ENCODE measurements around the gene ALDH8A1. TPM values are rescaled to one million over a fixed set of nuclear protein-coding genes. Genes with fewer than 3 reads are reported as not detected.

The ALDH8A1 gene
- total RNA-seq, 1 experiment from 2014 or later = not detected

- Histone ChIP-seq H3K79me2 (ENCODE audit: insufficient read depth, low read length) (no peaks in the 10 kb centered on the region), H4K8ac (replicated peaks; ENCODE audit: insufficient read length, low read depth, low read length) (no peak overlapping the region), H2BK15ac (ENCODE audit: low read depth, low read length) (no peak overlapping the region), H2AK5ac (ENCODE audit: insufficient read length, low read length) (no peak overlapping the region), H4K20me1 (ENCODE audit: control insufficient read depth, insufficient read depth, insufficient read length) (no peaks in the 10 kb centered on the region), H3K4me2 (ENCODE audit: insufficient read depth, insufficient read length, low read length) (no peak overlapping the region), H3K27ac (ENCODE audit: insufficient read length, low read depth, low read length) (no peak overlapping the region), H3K4ac (ENCODE audit: low read depth, low read length) (no peak overlapping the region), H3K9me3 (ENCODE audit: control insufficient read depth, low read depth, low read length) (no peaks in the 10 kb centered on the region), H3K27me3 (ENCODE audit: insufficient read depth, low read length) (no peaks in the 10 kb centered on the region), H4K91ac (ENCODE audit: insufficient read length, low read depth, low read length) (no peak overlapping the region), H3K18ac (ENCODE audit: insufficient read length, low read depth, low read length) (no peak overlapping the region), H3K9ac (ENCODE audit: extremely low read depth, insufficient read length, low read length) (no peak overlapping the region), H2BK20ac (ENCODE audit: low read depth, low read length, poor library complexity, severe bottlenecking) (no peak overlapping the region), H3K56ac (ENCODE audit: insufficient read length, low read depth, low read length) (no peak overlapping the region), H3K79me1 (ENCODE audit: insufficient read depth, low read depth, low read length, poor library complexity, severe bottlenecking) (no peaks in the 10 kb centered on the region), H2BK5ac (ENCODE audit: insufficient read length, low read length) (no peak overlapping the region), H3K23ac (ENCODE audit: insufficient read length, low read depth, low read length) (no peak overlapping the region), H2BK120ac (ENCODE audit: low read depth, low read length, poor library complexity, severe bottlenecking) (no peak overlapping the region), H3K23me2 (ENCODE audit: insufficient read length, low read depth, low read length, poor library complexity, severe bottlenecking) (no peaks in the 10 kb centered on the region), H4K5ac (ENCODE audit: insufficient read length, low read depth, low read length) (no peak overlapping the region), H2BK12ac (ENCODE audit: insufficient read length, low read depth, low read length) (no peak overlapping the region), H2AFZ (ENCODE audit: low read length) (no peak overlapping the region), H3T11ph (ENCODE audit: low read length) (no peak overlapping the region), H3K14ac (ENCODE audit: insufficient read depth, low read length) (no peak overlapping the region), H3K4me1 (ENCODE audit: insufficient read depth, low read length) (no peaks in the 10 kb centered on the region)
- no CpG with 5 or more reads among the region's 1 CpG for WGBS (ENCODE audit: extremely low coverage, insufficient read length, low lambda C conversion rate)
- TF ChIP-seq CTCF (conservative IDR thresholded peaks at IDR 0.05) = no peak
- no peak for DNase-seq
- no peak overlapping the region for H3K27ac Mint-ChIP-seq
- H3K4me1 Mint-ChIP-seq = no peaks in the 10 kb centered on the region
- peaks cover 3 to 5% of the 10 kb centered on the region in 2 experiments; a peak in 4 of 5 replicates for H3K9me3 Mint-ChIP-seq
- H3K27me3 Mint-ChIP-seq (ENCODE audit: low read depth) = no peaks in the 10 kb centered on the region
- H3K4me3 Mint-ChIP-seq = no peak overlapping the region
- H3K36me3 Mint-ChIP-seq (ENCODE audit: insufficient read depth in 1 of 3, low read depth in 3 of 3) = peaks cover 23 to 48% (median 42%) of the 10 kb centered on the region in 3 experiments
These were observed 14.7 kb upstream of the ALDH8A1 start for GRCh38 chr6:134964451-134965203.
